NCI-H2081 treated with DMSO at 0.1 percent for 48 hours (cell line): ENCODE results near the gene WDR72.
"Not testable (repeated sequence)": the region's sequence is repeated elsewhere in the genome, so short reads cannot be mapped to it uniquely, and the experiment has no call there.

Experiments
- DNase-seq: peaks from one replicate; lab custom pipeline; 2025; lab: John Stamatoyannopoulos, UW

The WDR72 gene

GRCh38 chr15:53759411-53759931 lies at the start of gene WDR72:
WDR72 (minus strand) TSS chr15:53759663; CDS start chr15:53733149, 26,514 bp downstream.
- no peak for DNase-seq

GRCh38 chr15:53808058-53808706 lies 48.7 kb upstream of the WDR72 start:
- DNase-seq = no peak

GRCh38 chr15:53807501-53807900 lies 48.0 kb upstream of the WDR72 start:
- no peak for DNase-seq

GRCh38 chr15:53802672-53803071 lies 43.2 kb upstream of the WDR72 start:
- DNase-seq = no peak

GRCh38 chr15:53791581-53791980 lies 32.1 kb upstream of the WDR72 start:
- no peak for DNase-seq

- DNase-seq = no peak
Measured at GRCh38 chr15:53789654-53790375, 30.4 kb upstream of the WDR72 start.

GRCh38 chr15:53786401-53786800 lies 26.9 kb upstream of the WDR72 start:
- DNase-seq = no peak

GRCh38 chr15:53785241-53785640 lies 25.8 kb upstream of the WDR72 start:
- not testable (repeated sequence) for DNase-seq

GRCh38 chr15:53762916-53763315 lies 3.5 kb upstream of the WDR72 start:
- no peak for DNase-seq

GRCh38 chr15:53758412-53758811 lies 1.1 kb downstream of the WDR72 start:
- DNase-seq = no peak

- DNase-seq = no peak
Measured at GRCh38 chr15:53757906-53758305, 1.6 kb downstream of the WDR72 start.

- no peak for DNase-seq
Measured at GRCh38 chr15:53753813-53754212, 5.7 kb downstream of the WDR72 start.

- DNase-seq = no peak
Measured at GRCh38 chr15:53752406-53752805, 7.1 kb downstream of the WDR72 start.

- DNase-seq = no peak
Measured at GRCh38 chr15:53747501-53748068, 11.9 kb downstream of the WDR72 start.

- DNase-seq = no peak
Measured at GRCh38 chr15:53746101-53746500, 13.4 kb downstream of the WDR72 start.

- no peak for DNase-seq
Measured at GRCh38 chr15:53739651-53740050, 19.8 kb downstream of the WDR72 start.

GRCh38 chr15:53739187-53739586 lies 20.3 kb downstream of the WDR72 start:
- DNase-seq = no peak

GRCh38 chr15:53721334-53722087 lies 38.0 kb downstream of the WDR72 start:
- no peak for DNase-seq

- no peak for DNase-seq
Measured at GRCh38 chr15:53716909-53717876, 42.3 kb downstream of the WDR72 start.

GRCh38 chr15:53713218-53713617 lies 46.2 kb downstream of the WDR72 start:
- DNase-seq = no peak

GRCh38 chr15:53710906-53711305 lies 48.6 kb downstream of the WDR72 start:
- no peak for DNase-seq
